GM19025 (cell line): ENCODE results near the gene SLC6A16.

Experiments
- ATAC-seq: cut with Tn5 transposase; IDR thresholded peaks from one replicate; pipeline ENCODE4 v1.9.1; 2021; ENCODE audit warnings: mild to moderate bottlenecking, low read depth, moderate library complexity; ENCODE audit not compliant: unreplicated experiment

Gene SLC6A16

GRCh38 chr19:49347191-49347590 is 22.2 kb upstream of the SLC6A16 start:
- ATAC-seq, result no peak

DNA sequence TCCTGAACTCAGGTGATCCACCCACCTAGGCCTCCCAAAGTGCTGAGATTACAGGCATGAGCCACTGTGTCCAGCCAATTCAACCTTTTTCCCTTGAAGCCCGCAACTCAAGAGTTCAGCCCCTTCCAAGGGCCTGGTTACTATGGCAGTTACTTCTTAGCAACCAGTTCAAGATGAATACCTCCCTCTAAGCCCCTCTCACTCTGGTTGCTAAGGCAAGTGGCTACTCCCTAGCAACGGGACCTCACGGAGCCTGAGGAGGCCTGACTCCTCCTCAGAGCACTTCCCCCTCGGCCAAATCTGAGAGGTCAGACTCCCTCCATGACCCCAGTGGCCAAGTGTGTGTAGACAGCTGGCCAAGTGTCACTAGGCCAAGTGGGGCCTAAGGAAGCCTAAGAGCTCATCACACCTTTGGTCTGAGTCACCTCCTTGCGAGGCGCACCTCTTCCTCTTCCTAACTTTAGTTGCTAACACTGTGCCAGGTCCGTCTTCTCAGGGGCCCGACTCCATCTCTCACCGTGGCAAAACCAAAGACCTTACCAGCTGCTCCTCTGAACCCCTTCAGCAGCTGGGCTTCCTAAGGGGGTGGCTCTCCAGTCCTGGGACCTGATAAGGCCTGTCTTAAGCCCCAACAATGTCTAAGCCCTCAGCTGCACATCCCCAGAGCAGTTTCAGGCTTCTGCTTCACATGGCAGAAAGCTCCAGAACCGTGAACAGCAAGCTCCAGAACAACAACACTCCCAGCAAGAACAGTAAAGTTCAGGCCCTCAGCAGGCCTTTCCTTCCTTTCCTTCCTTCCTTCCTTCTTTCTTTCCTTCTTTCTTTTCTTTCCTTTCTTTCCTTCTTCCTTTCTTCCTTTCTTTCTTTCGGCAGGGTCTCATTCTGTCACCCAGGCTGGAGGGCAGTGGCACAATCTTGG is 19.8 kb upstream of the SLC6A16 start:
- ATAC-seq, result no peak

DNA sequence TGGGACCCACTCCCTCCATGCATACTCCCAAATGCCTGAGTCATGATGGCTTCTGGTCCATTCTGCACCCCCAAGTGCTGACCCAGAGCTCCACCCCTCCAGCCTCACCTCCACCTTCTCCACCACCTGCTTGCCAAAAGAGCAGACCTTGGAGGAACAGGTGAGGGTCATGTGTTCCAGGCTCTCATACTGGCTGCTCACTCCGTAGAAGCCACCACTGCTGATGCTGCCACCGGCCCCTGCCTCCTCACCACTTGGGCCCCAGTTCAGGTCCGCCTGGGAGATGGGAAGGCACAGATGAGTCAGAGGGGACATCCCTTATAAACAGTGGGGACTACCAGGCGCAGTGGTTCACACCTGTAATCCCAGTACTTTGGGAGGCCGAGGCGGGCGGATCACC is 18.1 kb upstream of the SLC6A16 start:
- ATAC-seq, result no peak

GRCh38 chr19:49342291-49342721 is 17.3 kb upstream of the SLC6A16 start:
- ATAC-seq, result no peak

- no peak for ATAC-seq
These were observed 16.1 kb upstream of the SLC6A16 start for GRCh38 chr19:49340865-49341718.

DNA sequence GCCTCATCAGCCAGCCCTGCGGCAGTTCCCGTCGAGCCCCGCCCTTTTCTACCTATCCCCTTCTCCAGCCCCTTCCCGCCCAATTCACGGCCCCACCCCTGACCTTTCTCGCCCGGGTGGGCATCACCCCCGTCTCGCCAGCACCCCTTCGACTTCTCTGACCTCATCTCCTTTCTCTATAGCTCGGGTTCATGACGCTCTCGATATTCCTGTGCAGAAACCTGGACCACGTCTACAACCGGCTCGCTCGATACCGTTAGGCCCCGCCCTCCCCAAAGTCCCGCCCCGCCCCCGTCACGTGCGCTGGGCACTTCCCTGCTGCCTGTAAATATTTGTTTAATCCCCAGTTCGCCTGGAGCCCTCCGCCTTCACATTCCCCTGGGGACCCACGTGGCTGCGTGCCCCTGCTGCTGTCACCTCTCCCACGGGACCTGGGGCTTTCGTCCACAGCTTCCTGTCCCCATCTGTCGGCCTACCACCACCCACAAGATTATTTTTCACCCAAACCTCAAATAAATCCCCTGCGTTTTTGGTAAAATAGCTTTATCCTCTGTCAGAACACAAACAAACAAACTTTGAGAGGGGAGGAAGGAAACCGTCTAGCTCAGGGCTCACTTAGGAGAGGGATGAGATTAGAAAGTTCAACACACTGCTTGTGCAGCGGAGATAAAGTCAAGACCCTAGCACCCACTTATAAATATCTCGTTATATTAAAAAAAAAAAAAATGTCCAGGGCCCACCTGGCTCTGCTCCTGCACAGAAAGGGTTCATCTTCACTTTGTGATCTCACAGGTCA is 15.3 kb upstream of the SLC6A16 start:
- ATAC-seq, result peak; percentile 54

GRCh38 chr19:49339301-49340068 is 14.5 kb upstream of the SLC6A16 start:
- no peak for ATAC-seq

DNA sequence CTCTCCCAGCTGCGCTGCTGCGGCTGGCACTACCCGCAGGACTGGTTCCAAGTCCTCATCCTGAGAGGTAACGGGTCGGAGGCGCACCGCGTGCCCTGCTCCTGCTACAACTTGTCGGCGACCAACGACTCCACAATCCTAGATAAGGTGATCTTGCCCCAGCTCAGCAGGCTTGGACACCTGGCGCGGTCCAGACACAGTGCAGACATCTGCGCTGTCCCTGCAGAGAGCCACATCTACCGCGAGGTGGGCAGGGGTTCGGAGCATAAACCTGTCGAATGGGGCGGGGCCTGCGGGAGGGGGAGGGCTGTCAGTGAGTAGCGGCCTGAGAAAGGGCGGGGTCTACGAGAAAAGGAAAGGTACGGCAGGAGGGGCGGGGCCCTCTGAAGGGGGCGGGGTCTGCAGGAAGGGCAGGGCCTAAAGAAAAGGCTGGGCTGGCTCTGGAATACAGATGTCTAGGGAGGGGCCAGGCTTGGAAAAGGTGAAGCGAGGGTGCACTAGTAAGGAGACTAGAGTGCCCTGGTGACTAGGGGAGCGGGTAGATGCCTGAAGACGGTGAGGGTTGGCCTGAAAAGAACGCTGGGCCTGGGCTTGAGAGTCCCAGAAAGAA is 13.8 kb upstream of the SLC6A16 start:
- no peak for ATAC-seq

GRCh38 chr19:49338023-49338677 is 13.2 kb upstream of the SLC6A16 start:
- no peak for ATAC-seq

DNA sequence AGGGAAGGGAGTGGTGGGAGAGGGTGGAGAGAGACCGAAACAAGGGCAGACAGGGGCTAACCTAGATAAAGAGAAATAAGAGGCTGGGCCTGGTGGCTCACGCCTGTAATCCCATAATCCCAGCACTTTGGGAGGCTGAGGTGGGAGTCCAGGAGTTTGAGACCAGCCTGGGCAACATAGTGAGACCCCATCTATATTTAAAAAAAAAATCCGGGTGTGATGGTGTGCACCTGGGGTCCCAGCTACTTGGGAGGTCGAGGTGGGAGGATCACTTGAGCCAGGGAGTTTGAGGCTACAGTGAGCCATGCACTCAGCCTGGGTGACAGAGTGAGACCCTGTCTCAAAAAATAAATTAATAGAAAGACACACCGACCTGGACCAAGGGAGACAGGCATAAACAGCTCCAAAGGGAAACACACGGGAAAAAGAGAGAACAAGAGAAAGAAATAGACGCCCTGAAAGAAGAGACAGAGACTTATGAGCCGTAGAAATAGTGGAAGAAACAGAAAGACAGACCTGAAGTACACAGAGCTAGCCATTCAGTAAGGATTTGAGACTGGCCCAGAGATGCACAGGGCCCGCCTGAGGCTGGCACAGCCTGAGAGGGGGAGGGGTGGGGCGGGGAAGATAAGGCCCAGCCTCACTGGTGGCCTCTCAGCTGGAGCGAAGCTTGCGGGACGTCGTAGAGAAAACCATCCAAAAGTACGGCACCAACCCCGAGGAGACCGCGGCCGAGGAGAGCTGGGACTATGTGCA is 12.5 kb upstream of the SLC6A16 start:
- no peak for ATAC-seq

GRCh38 chr19:49336482-49337266 is 11.7 kb upstream of the SLC6A16 start:
- ATAC-seq, result no peak

GRCh38 chr19:49335784-49336481 is 10.9 kb upstream of the SLC6A16 start:
- ATAC-seq, result no peak

- ATAC-seq, result no peak
These were observed 10.2 kb upstream of the SLC6A16 start, which contains the start of gene CD37 for GRCh38 chr19:49335071-49335783. Gene CD37 (plus strand): TSS chr19:49335406. CDS start chr19:49335541, 135 bp downstream.

DNA sequence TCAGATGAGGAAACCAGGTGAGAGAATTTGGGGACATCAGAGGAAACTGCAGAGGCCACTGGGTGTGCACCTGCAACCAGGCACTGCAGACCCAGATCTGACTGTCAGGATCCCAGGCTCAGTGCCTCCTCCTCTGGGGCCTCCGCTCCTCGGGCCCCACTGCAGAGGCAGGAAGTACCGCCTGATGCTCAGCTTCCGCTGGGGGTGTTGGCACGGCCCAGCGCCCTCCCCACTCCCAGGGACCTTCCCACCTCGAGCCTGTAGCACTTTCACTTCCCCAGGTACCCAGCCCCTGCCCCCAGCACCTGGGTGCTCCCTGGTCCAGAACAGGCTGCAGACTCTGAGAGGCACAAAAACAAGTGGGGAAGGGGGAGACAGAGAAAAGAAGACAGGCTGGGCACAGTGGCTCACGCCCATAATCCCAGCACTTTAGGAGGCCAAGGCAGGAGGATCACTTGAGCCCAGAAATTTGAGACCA is 8.9 kb upstream of the SLC6A16 start:
- ATAC-seq, result peak; percentile 46

GRCh38 chr19:49333418-49333805 is 8.4 kb upstream of the SLC6A16 start:
- no peak for ATAC-seq
